ENCODE data around the gene DENR.
A peak's percentile ranks its signal among the peaks of the same experiment; 100 is the strongest.
"Not testable (repeated sequence)": the region's sequence is repeated elsewhere in the genome, so short reads cannot be mapped to it uniquely, and the experiment has no call there.

Gene DENR, protein sequence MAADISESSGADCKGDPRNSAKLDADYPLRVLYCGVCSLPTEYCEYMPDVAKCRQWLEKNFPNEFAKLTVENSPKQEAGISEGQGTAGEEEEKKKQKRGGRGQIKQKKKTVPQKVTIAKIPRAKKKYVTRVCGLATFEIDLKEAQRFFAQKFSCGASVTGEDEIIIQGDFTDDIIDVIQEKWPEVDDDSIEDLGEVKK

DNA sequence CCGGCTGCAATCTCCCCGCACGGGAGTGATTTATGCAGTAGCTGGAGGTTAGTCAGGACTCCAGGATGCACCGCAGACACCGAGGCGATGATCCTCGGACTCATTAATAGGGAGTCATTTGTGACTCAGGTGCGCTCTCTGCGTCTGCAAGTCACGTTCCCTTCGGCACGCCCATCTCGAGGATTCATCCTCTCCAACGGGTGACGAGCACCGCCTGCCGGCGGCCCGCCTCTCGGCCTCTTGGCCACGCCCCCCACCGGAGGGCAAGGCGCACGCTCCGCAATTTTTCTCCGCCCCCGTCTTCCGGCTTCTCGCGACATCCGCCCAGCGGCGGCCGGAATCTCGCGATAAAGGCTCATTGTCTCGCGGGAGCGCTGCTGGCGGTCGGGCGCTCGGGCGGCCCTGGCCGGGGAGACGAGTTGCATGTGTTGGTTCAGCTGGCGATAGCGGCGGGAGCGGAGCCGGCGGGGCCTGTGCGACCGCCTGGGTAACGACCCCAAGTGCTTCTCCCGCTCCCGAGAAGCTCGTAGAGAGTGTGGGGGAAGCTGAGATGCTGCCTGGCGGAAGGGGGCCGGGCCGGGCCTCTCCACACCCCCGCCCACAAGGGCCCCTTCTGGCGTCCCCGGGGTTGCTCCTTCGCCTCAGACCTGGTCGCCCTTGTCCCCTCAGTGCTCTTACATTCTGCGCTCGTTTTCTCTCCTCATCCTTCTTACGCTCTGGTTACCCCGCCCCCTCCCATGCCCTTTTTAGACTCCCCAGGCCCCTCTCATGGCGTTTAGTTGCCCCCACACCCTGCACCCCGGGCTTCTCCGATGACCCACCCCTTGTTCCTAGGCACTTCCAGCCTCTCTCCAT is at the start of gene DENR:
Gene DENR, plus strand, starts transcription at position 361 of the 855 bp plus-strand sequence. CDS start 878 bp downstream, outside the sequence.
- FAIRE-seq (peak; percentile 96), DNase-seq (ENCODE audit: insufficient read length, low spot score) (peak; percentile 91)

DNA sequence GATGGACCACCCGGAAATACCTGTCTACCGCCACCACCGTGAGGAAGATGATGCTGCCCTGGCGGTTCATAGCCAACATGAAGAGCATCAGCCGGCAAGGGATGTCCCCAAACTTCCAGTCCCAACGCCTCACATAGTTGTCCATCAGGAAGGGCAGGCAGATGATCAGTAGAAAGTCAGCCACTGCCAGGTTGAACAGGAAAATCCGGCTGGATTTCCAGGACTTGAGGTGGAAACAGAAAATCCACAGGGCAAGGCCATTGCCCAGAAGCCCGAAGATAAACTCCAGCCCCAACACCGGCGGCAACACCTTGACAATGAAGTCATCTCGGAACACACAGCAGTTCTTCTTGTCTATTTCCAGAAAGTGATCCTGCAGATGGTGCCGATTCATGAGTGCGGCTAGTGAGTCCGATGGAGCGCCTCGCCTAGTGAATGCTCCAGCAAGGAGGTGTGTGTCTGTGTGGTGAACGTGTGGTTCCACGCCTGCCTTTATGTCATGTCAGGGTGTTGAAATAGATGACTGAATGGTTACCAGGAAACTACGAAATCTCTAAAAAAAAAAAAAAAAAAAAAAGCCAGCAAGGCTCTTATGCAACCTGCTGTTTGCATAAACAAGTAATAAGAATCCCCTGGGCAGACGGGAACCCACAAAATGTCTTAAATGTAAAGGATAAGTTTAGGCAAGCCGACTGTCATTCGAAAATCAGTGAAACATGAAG is 49.6 kb upstream of the DENR start, which contains the start of gene HCAR2:
Gene HCAR2, minus strand, starts transcription at position 468 of the 722 bp plus-strand sequence. Its CDS starts 74 bp downstream, at position 394.
- FAIRE-seq; DNase-seq (ENCODE audit: insufficient read length, low spot score): not testable (repeated sequence)

DNA sequence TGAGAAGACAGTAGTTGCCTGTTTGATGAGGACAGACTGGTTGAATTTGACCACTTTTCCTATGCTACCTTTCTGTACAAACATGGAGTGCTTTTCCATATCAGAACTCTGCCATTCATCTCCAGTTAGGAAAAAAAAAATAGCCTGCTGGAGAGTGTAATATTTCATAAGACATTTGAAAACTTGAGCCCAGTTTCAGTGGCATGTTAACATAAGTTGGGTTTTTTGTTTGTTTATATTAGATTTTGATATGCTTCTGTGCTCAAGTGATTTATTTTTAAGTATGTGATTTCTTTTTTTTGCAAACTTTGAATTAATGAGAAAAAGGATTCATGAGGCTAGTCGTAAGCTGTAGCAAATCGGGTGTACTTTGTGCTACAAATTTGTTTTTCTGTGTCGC is 48.8 kb upstream of the DENR start:
- FAIRE-seq; DNase-seq (ENCODE audit: insufficient read length, low spot score): not testable (repeated sequence)

DNA sequence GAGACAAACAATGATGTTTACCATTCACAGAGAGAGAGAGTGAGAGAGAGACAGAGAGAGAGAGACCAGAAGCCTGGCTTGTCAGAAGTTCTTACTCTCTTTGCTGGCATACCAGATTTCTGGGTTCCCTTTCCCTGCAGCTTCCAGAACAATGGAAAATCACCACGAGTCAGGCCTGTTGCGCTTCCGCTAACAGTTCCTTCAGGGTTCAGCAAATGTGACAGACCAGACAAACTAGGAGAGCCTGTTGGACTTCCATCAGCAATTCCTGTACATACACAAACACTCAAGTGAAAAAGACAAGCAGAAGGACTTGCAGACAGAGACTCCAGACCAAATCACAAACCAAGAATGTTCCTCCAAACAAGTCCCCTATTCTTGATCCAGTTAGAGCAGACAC is 43.3 kb upstream of the DENR start:
- DNase-seq (ENCODE audit: insufficient read length, low spot score); FAIRE-seq: not testable (repeated sequence)

DNA sequence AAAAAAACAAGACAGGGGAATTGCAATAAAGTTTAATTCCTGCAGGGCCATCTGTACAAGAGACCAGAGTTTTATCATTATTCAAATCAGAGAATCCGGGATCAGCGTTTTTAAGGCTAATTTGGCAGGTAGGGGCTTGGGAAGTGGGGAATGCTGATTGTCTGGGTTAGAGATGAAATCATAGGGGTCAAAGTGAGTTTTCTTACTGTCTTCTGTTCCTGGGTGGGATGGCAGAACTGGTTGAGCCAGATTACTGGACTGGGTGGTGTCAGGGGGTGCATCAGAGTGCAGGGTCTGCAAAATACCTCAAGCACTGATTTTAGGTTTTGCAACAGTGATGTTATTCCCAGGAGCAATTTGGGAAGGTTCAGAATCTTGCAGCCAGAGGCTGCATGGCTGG is 42.3 kb upstream of the DENR start:
- not testable (repeated sequence) for DNase-seq (ENCODE audit: insufficient read length, low spot score)

DNA sequence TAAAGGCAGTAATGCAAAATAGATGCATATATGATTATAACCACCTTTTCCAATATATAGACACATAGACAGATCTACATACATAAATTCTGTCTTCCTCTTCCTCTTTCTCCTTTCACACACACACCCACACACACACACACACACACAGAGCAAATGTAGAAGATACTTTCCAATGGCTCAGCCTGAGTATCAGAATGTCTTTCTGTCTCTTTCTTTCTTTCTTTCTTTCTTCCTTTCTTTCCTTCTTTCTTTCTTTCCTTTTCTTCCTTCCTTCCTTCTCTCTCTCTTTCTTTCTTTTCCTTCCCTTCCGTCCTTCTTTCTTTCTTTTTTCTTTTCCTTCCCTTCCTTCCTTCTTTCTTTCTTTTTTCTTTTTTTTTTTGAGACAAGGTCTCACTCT is 41.4 kb upstream of the DENR start:
- not testable (repeated sequence) for DNase-seq (ENCODE audit: insufficient read length, low spot score); FAIRE-seq

More for the DNA sequence above, 42.3 kb upstream of the DENR start:
- FAIRE-seq = not testable (repeated sequence)

DNA sequence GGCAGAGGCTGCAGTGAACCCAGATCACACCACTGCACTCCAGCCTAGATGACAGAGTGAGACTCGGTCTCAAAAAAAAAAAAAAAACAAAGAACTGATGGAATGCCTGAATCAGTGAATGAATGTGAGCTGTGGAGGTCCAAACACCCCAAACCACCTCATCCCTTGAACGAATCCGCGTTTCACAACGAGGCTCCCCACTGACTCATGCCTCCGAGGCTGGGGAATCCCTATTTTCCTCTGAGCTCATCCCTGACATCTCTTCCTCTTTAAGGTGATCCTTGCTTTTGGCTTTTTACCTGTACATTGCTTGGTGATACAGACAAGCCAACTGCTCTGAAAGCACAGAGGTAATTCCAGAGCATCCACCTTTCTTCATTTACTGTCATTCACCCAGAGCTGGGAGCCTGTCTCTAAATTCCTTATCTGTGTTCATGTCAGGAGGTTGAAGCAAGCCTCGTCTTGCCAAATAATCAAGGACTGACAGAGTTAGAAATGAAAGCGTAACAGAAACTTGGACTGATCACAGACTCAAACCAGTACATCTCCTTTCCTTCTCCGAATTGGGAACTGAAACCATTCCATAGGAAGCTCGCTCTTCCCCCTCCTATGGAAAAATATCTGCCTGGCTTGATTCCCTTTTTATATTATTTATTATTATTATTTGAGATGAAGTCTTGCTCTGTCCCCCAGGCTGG is 39.0 kb upstream of the DENR start:
- FAIRE-seq = peak; percentile 80

DNA sequence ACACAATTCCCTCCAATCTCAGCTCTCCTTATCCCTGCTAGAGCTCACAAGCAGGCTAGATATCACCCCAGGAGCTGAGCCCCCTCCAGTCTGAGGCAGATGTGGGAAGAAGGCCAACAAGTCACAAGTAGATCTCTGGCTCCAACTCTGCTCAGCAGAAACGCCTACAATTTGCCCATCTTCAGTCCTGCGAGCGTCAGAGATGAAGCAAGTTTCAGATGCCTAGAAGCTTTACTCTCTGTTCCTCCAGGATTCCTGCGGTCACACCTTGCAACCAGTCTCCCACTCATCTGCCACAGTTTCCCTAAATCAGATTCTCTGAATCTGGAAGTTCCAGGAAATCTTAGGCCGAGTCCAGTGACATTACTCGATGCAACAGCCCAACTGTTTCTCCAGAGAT is 37.4 kb upstream of the DENR start:
- DNase-seq (ENCODE audit: insufficient read length, low spot score); FAIRE-seq: not testable (repeated sequence)

More for the DNA sequence above, 39.0 kb upstream of the DENR start:
- DNase-seq (ENCODE audit: insufficient read length, low spot score) = not testable (repeated sequence)

DNA sequence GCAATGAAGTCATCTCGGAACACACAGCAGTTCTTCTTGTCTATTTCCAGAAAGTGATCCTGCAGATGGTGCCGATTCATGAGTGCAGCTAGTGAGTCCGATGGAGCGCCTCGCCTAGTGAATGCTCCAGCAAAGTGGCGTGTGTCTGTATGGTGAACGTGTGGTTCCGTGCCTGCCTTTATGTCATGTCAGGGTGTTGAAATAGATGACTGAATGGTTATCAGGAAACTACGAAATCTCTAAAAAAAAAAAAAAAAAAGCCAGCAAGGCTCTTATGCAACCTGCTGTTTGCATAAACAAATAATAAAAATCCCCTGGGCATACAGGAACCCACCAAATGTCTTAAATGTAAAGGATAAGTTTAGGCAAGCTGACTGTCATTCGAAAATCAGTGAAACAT is 36.0 kb upstream of the DENR start, which contains the start of gene HCAR3:
Gene HCAR3, minus strand, starts transcription at position 154 of the 400 bp plus-strand sequence. Its CDS starts 74 bp downstream, at position 80.
- FAIRE-seq; DNase-seq (ENCODE audit: insufficient read length, low spot score): not testable (repeated sequence)

DNA sequence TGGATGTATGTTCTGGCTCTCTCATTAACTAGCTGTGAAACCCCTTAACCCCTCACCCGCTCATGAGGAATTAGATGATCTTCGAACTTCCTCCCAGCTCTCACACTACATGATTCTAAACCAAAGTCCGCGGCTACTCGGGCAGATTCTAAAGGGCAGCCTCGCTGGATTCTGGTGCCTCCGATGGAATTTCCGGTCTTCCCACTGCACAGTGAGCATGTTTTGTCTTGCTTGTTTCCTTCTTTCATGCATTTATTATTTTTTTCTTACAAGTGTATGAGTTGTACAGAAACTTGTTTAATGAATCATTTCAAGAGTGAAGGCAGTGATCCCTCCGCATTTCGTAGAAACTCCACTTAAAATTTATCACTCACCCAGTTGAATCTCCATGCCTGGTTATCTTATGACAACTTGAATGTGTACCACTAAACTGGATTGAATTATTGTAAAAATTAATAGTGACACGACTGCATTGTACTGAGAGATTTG is 31.5 kb upstream of the DENR start:
- FAIRE-seq (no peak), DNase-seq (ENCODE audit: insufficient read length, low spot score) (no peak)

DNA sequence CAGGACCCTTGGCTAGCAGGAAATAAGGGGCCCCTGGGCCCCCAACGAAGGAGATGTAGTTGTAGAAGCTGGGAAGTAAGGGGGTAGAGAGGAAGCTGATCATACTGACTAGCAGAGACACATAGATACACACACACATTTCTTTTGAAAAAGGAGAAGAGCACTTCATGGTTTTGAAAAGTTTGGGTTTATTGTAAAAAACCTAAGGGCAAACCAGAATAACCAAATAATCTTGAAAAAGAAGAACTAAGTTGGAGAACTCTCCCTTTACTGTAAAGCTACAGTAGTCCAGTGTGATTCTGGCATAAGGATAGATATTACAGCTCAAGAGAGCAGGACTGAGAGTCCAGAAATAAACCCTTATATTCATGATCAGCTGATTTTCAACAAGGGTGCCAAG is 30.2 kb upstream of the DENR start:
- DNase-seq (ENCODE audit: insufficient read length, low spot score) = no peak
- FAIRE-seq = no peak

DNA sequence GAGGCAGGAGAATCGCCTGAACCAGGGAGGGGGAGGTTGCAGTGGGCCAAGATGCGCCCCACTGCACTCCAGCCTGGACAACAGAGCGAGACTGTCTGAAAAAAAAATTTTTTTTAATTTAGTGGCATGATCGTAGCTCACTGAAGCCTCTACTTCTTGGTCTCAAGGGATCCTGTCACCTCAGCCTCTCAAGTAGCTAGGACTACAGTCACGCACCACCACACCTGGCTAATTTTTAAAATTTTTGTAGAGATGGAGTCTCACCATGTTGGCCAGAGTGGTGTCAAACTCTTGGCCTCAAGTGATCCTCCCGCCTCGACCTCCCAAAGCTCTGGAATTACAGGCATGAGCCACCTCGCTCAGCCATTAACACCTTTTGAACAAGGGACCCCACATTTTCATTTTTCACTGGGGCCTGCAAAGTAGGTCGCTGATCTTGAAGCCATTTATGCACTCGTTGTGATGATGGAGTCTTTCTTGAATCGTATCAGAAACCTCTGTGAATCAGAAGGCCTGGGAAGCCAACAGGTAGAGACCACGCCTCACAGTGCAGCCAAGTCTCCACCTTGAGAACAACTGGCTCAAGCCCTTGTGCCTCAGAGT is 27.9 kb upstream of the DENR start:
- FAIRE-seq (peak; percentile 42), DNase-seq (ENCODE audit: insufficient read length, low spot score) (no peak)

DNA sequence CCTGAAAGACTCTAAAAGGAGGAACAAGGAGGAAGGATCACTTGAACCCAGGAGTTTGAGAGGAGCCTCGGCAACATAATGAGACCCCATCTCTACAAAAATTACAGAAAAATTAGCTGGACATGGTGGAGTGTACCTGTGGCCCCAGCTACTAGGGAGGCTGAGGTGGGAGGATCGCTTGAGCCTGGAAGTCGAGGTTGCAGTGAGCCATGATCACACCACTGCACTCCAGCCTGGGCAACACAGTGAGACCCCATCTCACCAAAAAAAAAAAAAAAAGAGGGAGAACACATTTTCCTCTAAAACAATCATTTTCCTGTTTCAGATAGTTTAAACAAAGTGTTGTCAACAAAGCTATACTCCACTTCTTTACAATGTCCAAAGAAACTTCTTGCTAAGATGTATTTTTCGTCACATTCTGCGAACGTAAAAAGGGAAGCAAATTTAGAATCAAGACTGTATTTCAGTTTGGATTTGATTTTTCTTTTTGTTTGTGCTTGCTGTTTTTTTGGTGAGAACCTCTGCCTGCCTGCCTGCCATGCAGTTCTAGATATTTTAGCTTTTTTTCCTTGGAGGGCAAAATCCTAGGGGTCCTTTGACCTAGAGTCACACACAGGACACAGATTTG is 27.1 kb upstream of the DENR start:
- no peak for DNase-seq (ENCODE audit: insufficient read length, low spot score)
- FAIRE-seq = peak; percentile 81

DNA sequence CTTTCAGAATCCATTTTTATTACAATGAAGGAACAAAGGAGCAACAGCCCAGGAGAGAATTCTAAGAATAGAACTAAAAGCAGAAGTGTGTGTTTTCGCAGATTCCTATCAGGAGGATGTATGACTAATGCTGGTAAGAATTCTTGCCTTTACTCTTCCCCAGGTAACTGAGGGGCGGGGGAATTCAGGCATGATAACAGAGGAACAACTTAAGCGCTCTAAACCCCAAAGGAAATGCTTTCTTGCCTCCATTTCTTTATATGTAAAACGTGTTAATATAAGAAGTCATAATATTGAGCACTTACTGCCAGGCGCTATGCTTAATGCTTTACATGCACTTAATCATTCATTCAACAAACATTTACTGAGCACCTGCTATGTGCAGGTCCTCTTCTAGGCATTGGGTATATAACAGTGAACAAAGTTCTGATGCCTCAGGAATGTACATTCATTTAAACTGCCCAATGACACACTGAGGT is 26.5 kb upstream of the DENR start:
- FAIRE-seq (no peak), DNase-seq (ENCODE audit: insufficient read length, low spot score) (no peak)

DNA sequence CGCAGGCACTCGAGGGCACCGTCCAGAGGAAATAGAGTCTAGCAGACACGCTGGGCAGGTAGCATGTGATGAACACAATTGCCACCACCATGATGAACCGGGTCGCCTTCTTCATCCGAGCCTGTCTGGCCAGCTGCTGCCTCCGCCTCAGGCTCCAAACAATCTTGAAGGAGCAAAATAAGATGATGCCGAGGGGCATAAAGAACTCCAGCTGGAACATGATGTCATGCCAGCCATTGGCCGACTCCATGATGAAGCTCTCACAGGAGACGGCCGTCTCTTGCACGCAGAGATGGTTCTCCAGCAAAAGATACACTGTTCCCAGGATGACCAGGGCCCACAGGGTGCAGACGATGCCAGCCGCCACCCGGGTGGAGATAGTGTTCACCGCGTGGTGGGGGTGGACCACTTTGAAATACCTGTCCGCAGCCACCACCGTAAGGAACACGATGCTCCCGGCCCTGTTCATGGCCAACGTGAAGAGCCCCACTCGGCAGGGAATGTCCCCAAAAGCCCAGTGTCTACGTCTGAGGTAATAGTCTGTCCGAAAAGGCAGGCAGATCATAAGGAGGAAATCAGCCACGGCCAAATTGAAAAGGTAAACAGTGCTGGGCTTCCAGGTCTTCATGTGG is 22.9 kb upstream of the DENR start:
- FAIRE-seq (no peak), DNase-seq (ENCODE audit: insufficient read length, low spot score) (no peak)

DNA sequence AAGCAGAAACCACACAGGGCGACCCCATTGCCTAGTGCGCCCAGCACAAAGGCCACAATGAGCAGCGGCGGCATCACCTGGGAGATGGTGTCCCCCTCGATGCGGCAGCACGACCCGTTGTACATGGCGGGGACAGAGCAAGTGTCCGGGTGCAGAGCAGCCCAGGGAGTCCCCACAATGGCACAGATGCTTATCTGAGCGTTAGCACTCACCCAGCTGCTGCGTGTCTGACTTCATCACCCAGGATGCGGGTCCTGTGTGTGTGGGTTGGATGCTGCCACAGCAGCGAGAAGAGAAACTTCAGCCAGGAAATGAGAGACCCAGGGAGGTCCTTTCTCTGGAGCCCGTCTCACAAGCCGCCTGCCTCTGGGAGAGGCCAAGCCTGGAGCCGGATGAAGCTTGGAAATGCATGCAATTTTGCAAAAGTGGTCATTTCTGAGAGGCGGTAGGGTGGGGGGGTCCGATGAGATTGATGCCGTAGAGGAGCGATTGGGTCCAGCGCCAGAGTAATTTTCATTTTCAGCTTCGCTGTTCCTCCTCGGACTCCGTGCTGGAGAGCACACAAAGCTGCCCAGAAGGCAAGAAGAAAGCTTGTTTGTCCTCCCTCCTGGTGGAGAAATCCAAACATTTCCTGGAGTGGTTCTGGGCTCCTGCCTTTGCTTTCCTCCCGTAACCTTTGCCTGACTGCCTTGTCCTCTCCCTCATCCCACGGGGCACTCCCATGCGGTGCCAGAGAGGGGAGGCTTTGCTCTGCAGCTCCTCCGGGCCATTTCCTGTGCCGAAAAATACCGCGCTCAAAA is 22.2 kb upstream of the DENR start, which contains the start of gene HCAR1:
Gene HCAR1, minus strand, starts transcription at position 630 of the 800 bp plus-strand sequence. Its CDS starts 505 bp downstream, at position 125.
- no peak for FAIRE-seq
- no peak for DNase-seq (ENCODE audit: insufficient read length, low spot score)

DNA sequence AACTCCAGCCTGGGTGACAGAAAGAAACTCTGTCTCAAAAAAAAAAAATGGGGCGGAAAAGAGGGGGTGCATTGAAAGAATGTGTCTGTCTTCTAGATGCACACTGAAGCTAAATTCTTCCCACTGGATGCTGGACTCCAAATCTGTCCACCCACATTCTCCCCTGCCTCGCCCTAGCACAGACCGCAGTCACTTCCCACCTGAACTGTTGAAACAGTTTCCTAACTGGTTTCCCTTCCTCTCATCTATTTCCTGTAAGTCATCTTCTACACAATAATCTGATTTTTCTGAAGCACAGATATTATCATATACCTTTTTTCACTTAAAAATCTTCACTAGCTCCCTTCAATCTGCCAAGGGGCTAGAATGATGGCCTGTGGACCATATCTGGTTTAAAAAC is 20.5 kb upstream of the DENR start:
- no peak for DNase-seq (ENCODE audit: insufficient read length, low spot score)
- peak; percentile 84 for FAIRE-seq

DNA sequence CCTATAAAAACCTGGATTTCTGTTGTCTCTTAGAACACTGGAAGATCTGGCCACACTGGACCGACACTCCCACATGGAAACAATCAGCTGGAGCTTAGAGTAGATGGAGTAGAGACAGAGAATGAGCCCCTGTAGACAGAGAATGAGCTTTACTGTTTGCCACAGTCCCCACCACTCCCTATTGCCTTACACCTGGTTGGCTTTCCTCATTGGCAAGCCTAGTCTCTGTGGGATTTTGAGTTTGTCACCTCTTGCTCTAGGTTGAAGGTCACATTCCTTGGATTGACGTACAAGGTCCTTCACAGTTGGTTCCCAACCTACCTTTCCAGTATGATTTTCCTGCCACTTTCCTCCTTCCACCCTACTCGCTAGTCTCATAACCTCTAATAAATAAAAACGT is 20.0 kb upstream of the DENR start:
- DNase-seq (ENCODE audit: insufficient read length, low spot score) (no peak), FAIRE-seq (no peak)
